NCI-H2196 (cell line): ENCODE results near the gene KDSR.

Experiments used
- DNase-seq: peaks from one replicate; lab custom pipeline; 2025; ENCODE audit not compliant: unreplicated experiment; lab: John Stamatoyannopoulos, UW

KDSR gene

DNA sequence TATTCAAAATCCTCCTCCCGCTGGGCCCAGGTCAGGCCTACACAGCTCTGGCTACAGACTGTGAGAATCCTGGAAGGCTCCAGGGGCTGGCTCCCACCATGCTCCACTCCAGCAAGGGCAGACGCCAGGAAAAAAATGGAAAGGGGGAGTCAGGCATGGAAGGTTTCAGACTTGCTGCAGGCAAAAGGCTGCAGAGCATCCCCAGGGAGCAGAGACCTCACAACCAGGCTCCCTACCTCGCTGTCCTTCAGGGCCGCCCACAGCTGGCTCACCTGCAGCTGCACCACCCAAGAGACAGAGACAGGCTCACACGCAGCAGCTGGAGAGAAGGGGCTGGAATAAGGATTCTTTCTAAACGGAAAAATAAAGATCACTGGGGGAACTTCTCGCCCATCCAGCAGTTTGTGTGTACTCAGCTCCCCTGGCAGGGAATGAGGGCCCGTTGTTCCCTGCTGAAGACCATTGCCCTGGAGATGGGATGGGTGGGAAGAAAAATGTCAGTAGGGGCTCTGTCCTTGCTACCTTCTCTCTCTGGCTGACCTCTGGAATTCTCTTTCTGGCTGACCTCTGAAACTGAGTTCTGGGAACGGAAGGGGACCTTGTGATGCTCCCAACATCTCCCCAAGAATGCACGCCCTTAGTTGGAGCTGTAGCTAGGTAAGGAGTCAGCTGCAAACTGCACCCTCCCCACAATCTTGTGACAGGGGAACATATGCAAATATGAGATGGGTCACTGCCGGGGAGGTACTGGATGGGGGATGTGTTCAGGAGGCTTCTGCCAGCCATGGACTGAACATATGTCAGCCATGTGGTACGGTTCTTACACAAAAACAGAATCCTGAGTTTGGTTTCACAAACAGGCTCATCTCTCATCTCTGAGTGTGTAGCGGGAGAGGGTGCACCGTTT, 81.9 kb downstream of the KDSR start:
- DNase-seq, result no peak

GRCh38 chr18:63284173-63284799, 82.7 kb downstream of the KDSR start:
- DNase-seq, result no peak

DNA sequence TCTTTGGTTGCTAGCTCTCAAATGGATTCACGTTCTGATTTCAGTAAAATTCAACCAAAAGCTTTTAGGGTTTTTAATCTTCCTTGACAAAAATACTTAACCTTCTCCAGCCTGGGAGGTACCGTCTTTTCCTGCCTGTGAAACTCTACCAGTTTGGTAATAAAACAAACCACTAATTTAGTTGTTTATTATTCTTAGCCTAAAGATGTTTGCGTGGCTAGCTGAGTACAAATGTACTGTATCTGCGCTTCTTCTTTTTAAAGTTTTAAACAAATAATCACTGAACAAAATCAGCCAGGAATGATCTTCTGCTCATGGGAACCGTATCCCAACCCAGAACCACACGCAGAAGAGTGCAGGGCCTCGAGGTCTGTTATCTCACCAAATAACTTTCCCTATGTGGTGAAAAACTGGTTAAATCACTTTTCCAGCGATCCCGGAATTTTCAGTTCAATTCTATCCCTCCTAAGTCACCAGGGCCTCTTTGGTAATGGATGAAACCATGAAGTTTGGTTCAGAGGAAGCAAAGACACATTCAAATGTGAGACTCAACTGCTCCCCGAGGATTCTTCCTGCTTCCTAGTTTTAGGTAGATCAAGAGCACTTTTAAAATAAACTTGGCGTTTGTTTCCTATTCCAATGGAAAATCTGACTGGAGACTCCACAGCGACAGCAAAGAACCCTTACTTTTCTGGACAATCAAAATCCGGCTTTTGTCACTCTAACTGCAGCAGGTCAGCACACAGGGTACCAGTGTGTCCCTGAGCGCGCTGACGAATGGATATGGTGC, 83.5 kb downstream of the KDSR start:
- DNase-seq, result no peak

GRCh38 chr18:63282793-63283192, 84.2 kb downstream of the KDSR start:
- DNase-seq, result no peak
